ENCODE data around the gene ARID4A.
A peak's percentile ranks its signal among the peaks of the same experiment; 100 is the strongest.
"Not testable (repeated sequence)": the region's sequence is repeated elsewhere in the genome, so short reads cannot be mapped to it uniquely, and the experiment has no call there.

The ARID4A gene

DNA sequence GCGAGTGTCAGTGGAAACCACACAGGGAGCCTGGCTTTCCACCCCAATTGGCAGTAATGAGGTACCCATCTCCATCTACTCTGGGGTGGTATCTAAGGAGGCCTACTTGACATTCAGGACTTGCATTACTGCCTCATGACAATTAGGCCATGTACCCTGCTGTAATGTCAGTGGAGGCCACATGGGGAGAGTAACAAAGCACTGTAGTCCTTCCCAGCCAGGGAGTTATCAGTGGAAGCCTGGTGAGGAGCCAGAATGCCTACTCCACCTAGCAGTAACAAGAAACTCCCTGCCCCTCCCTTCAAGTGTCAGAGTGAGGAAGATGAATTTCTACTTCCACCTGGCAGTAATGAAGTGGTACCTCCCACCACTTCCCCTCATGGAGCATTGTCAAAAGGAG lies 116.5 kb downstream of the ARID4A start:
- Mint-ChIP-seq H3K4me3 (no peak overlapping the region), H3K4me1 (peaks cover 6 to 23% of the 10 kb centered on the region in 2 donors), H3K9me3 (peaks cover 0 to 7% of the 10 kb centered on the region in 2 donors), H3K36me3 (peaks cover 42 to 56% of the 10 kb centered on the region in 2 donors), H3K27me3 (no peaks in the 10 kb centered on the region), H3K27ac (no peak overlapping the region)
- ATAC-seq (replicated peaks) (peak in 1 of 2 donors; percentile 16), DNase-seq (no peak)

DNA sequence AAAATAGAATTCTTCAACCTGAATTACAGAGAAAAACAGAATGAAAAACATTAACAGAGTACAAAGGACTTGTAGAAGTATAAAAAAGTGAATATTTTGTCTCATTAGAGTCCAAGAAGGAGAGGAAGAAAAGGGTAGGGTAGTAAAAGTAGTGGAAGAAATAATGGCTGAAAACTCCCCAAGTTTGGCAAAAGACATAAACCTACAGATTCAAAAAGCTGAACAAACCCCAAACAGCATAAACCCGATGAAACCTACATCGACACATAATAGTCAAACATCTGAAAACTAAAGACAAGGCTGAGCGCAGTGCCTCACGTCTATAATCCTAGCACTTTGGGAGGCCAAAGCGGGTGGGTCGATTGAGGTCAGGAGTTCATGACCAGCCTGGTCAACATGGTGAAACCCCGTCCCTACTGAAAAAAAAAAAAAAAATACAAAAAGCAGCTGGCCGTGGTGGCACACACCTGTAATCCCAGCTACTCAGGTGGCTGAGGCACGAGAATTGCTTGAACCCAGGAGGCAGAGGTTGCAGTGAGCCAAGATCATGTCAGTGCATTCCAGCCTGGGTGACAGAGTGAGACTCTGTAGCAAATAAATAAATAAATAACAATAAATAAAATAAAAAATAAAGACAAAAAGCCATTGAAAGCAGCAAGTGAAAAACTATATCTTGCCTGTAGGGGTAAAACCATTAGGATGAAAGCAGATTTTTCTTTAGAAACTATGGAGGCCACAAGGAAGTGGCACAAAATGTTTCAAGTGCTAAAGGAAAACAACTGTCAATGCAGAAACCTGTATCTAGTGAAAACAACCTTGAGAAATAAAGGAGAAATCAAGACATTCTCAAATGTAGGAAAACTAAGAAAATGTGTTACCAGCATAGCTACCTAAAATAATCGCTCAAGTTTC lies 117.5 kb downstream of the ARID4A start:
- Mint-ChIP-seq H3K4me1 (peaks cover 8 to 23% of the 10 kb centered on the region in 2 donors), H3K4me3 (no peak overlapping the region), H3K9me3 (peaks cover 0 to 7% of the 10 kb centered on the region in 2 donors), H3K36me3 (peaks cover 41 to 60% of the 10 kb centered on the region in 2 donors), H3K27ac (no peak overlapping the region), H3K27me3 (no peaks in the 10 kb centered on the region)
- no peak for ATAC-seq (replicated peaks)
- DNase-seq = no peak

- peaks cover 8 to 23% of the 10 kb centered on the region in 2 donors for H3K4me1 Mint-ChIP-seq
- peaks cover 39 to 60% of the 10 kb centered on the region in 2 donors for H3K36me3 Mint-ChIP-seq
- DNase-seq; H3K9me3 Mint-ChIP-seq; ATAC-seq (replicated peaks); H3K4me3 Mint-ChIP-seq; H3K27me3 Mint-ChIP-seq: not testable (repeated sequence)
- H3K27ac Mint-ChIP-seq = peak overlapping the region; percentile 14
Observed at GRCh38 chr14:58416934-58417333, 118.6 kb downstream of the ARID4A start.

Measured in stimulated activated naive B cell treated with anti-CD40 and anti-IgM and Interleukin-4, amounts not matched to agents 10 μg/mL and 1 μg/mL and 100 μg/mL, for 72 hours (primary cell).